Measurements from ENCODE around the gene RPP25.

DNA sequence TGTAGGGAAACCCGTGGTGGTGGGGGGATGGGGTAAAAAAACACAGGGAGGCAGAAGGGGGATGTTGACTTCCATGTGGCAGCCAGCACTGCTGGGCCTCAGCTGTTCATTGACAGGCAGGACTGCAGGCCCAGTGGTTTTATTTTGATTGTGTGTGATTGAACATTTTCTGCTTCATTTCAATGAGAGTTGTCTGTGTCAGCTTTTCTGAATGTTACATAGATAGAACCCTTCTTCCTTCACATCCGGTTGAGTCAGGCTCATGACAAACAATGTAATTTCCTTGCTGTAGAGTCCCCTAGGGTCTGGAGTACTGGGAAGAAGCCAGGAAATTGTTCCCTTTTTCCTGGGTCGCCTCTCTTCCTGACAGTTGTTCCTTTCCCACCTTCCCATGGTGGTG is 8.2 kb upstream of the RPP25 start:
- TF ChIP-seq, protein P1, sequence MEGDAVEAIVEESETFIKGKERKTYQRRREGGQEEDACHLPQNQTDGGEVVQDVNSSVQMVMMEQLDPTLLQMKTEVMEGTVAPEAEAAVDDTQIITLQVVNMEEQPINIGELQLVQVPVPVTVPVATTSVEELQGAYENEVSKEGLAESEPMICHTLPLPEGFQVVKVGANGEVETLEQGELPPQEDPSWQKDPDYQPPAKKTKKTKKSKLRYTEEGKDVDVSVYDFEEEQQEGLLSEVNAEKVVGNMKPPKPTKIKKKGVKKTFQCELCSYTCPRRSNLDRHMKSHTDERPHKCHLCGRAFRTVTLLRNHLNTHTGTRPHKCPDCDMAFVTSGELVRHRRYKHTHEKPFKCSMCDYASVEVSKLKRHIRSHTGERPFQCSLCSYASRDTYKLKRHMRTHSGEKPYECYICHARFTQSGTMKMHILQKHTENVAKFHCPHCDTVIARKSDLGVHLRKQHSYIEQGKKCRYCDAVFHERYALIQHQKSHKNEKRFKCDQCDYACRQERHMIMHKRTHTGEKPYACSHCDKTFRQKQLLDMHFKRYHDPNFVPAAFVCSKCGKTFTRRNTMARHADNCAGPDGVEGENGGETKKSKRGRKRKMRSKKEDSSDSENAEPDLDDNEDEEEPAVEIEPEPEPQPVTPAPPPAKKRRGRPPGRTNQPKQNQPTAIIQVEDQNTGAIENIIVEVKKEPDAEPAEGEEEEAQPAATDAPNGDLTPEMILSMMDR (IDR thresholded peaks at IDR 0.05): no peak
- no peak for TF ChIP-seq EP300 (IDR thresholded peaks at IDR 0.05)
- TF ChIP-seq POLR2A (IDR thresholded peaks at IDR 0.05): no peak

Data from tibial nerve (tissue), 4 donors.